Activated CD4-positive, alpha-beta T cell treated with anti-CD3 and anti-CD28 coated beads for 48 hours (primary cell): ENCODE data around the gene TANGO6.
"Not testable (repeated sequence)": the region's sequence is repeated elsewhere in the genome, so short reads cannot be mapped to it uniquely, and the experiment has no call there.

Source experiments
- DNase-seq: peaks from one replicate; pipeline ENCODE4 v3.0.0-alpha.2; 2020

TANGO6 gene

DNA sequence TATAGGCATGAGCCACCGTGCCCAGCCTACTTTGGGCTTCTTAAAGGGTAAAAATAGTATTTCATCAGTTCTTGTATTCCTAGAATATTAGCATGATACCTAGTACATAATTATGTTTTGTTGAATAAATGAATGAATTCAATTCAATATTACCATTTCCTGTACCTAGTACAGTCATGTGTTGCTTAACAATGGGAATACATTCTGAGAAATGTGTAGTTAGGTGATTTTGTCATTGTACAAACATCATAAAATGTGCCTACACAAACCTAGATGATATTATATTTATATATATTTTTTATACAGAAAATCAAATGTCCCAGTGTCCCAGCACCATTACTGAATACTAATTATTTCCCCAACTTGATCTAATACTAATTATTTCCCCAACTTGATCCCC is 176.5 kb downstream of the TANGO6 start:
- no peak for DNase-seq

DNA sequence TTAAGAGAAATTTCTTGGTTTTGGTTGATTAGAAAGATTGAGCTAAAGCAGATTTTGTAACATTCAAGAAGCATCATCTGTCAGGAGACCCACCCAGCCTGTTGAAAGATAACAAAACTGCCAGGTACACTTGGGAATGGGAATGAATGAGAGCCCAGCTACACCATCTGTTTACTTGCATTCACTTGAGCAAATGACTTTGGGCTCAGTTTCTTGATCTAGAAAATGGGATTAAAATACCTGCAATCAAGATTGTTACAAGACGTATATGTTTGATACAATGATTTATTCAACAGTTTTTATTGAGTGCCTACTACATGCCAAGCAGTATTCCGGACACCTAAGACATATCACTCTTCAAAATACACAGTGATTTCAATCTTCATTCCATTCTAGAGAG is 185.8 kb downstream of the TANGO6 start:
- no peak for DNase-seq

DNA sequence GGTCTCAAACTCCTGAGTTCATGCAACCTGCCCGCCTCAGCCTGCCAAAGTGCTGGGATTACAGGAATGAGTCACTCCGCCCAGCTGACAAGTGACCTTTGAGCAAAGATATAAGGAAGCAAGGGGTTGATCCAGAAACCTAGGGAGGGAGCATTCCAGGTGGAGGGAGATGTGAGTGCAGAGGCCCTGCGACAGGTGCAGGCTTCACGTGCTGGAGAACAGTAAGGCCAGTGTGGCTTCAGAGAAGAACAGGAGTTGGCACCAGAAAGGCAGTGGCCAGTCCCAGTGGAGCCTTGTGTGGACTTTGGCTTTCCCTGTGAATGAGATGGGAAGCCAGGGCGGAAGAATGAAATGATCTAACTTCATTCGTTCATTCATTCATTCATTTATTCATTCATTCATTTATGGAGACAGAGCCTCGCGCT is 188.6 kb downstream of the TANGO6 start:
- no peak for DNase-seq

DNA sequence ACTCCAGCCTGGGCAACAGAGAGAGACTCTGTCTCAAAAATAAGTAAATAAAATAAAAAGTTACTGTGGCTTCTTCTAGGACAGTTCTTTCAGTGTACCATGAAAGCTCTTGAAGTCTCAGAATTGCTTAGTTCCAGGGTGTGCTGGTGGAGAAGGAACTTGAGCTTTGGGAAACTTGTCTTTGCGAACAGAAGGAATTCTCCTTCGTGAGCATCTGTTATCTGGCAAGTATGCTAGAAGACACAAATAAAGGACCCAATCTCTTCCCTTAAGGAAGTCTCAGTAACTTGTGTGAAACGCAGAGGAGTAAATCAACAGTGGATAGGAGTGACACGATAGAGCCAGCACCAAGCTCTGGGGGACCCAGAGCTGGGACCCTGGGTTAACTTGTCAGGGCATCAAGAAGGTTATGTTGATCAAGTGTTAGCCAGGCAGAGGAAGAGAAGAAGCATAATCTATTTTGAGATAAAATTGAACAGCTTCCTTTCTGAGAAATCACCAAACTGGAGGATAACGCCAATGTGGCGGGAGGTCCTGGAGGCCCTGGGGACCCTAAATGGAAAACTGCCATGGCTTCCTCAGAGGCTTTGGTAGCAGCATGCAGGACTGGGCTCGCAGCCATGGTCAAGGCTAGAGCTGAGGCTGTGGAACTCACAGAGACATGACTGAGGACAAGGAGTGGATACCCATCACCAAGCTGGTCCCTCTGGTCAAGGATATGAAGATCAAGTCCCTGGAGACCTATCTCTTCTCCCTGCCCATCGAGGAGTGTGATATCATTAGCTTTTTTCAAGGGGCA is 190.0 kb downstream of the TANGO6 start:
- no peak for DNase-seq

DNA sequence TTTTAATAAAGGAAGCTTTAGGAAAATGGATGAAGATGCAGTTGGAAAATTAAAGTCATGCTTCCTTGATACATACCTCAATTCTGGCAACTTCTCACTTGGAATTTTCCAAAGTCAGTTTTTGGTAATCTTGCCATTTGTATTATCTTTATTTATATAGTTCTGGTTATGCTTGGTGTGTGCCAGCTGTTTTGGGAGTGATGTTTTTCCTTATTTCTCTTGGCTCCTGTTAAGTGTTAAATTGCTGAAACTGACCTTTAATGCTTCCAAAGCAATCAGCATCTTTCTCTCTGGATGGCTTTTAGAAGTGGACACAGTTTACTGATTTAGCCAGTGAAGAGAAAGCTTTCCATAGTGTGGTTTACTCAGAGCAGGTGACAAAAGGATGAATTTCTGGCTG is 192.0 kb downstream of the TANGO6 start:
- DNase-seq = no peak

DNA sequence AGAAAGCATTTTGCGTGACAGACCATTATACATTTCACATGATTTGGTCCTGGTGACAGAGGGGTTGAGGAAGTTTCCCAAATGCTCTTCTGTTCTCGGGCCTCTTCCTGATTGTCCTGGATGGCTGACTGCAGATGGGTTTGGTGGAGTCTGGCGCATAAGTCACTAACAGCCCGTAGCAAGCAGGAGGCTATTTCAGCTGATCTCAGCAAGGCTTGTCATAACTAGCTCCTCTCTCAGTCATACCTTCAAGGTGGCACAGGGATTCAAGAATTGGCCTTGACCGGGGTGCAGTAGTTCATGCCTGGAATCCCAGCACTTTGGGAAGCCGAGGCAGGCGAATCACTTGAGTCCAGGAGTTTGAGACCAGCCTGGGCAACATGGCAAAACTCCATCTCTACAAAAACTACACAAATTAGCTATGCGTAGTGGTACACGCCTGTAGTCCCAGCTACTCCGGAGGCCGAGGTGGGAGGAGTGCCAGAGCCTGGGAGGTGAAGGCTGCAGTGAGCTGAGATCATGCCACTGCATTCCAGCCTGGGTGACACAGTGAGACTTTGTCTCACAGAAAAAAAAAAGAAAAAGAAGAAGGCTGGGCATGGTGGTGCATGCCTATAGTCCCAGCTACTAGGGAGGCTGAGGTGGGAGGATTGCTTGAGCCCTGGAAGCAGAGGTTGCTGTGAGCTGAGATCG is 193.2 kb downstream of the TANGO6 start:
- no peak for DNase-seq

DNA sequence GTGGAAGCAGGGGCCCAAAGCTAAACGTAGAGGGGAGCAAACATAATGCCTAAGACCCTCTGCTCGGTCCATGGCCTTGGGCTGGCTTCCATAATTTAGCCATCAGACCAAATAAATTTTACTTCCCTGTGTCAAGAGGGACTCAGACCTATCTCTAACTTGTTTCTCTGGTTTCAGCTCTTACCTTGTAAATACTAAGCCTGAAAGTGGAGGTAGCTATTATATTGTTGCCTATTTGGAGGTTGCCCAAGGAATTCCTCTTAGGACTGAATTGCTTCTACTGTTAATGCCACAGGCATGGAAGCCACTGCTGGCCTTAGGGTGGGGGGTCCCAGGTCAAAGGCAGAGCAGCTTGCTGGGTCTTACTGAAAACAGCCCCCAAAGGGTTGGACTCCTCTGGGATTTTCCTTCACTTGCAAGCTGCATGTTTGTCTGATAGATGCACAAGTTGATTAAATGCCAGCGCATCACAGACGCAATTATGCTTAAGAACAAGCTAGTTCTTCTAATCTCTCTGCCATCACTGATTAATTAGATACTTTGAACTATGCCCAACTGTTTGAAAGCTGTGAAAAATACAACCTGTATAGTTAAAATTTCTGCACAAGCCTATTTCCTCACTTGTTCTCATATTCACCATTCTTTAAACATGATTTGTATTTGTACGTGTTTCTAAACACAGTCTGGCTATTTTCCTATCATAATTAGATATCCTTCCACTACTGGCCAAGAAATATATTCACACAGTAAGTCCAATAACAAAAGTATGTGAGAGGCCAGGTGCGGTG is 194.2 kb downstream of the TANGO6 start:
- no peak for DNase-seq

DNA sequence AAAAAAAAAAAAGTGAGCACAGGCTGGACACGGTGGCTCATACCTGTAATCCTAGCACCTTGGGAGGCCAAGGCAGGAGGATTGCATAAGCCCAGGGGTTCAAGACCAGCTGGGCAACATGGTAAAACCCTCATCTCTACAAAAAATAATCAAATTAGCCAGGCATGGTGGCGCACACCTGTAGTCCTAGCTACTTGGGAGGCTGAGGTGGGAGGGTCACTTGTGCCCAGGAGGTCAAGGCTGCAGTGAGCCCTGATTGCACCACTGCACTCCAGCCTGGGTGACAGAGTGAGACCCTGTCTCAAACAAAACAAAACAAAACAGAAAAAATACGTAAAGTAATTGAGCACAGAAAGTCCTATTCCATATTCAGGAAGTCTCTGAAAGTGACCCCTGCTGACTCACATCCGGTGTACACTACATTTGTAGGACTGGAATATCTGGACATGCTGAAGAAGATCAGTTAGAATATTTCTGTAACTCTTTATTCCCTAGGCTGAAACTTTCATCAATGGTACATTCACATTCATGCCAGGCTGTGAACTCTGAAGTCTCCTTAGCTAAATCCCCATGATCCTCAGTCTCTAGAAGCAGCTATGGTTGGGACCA is 196.1 kb downstream of the TANGO6 start:
- DNase-seq = no peak

DNA sequence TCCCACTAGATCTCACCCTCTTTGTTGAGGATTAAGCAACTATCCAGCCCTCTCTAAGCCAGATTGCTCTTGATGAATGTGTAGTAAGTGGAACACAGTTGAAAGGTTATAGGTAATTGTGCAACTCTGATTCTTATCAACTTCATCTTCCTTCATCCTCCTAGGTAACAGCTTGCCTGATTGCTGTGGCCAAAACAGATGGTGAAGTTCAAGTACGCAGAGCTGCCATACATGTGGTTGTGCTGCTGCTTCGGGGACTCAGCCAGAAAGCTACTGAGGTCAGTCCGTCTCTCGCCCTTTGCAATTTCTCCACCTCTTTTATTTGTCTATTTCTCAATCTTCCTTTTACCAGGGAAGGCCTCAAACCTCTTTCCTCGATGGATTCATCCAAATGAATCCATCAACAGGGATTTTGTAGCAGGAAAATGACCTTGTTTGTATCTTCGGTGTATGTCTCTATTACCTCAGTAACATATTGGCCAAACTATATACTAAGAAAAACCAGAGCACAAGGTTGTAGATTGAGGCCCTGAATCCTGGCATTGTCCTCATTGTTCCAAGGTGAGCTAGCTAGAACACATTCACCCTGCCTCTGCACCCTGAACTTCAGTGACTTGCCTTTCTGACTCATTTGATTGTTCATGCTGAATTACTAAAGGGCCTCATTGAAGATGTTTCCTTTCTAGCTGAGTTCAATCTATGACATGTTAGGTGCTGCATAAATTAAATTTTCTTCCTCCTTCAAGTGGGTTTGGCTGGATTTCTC is 197.0 kb downstream of the TANGO6 start:
- DNase-seq = no peak

DNA sequence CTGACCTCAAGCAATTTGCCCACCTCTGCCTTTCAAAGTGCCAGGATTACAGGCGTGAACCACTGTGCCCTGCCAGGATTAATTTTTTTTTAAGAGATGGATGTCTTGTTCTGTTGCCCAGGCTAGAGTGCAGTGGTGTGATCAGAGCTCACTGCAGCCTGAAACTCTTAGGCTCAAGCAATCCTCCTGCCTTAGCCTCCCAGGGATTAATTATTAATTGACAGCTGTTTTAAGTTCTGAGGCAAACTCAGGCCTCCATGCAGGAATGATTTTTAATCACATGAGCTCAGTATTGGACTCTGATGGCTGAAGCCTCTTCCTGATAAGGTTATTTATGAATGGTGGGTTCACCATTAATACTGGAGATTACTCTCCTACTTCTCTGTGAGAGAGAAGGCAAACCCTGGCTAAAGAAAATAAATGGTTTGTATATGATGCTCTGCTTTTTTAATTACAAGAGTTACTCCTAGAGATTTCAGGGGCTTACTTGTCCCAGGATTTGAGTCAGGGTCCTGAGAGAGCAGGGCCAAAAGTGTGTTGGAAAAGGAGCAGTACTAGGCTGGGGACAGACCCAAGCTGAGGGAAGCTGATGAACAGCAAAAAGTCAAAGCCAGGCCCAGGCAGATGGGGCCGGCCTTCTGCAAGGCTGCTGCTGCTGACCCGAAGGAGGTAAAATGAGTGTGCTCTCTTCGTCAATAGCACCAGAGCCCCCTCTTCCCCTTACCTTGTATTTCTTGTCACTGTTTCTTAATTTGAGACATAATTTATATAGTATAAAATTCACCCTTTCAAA is 205.2 kb downstream of the TANGO6 start:
- no peak for DNase-seq

DNA sequence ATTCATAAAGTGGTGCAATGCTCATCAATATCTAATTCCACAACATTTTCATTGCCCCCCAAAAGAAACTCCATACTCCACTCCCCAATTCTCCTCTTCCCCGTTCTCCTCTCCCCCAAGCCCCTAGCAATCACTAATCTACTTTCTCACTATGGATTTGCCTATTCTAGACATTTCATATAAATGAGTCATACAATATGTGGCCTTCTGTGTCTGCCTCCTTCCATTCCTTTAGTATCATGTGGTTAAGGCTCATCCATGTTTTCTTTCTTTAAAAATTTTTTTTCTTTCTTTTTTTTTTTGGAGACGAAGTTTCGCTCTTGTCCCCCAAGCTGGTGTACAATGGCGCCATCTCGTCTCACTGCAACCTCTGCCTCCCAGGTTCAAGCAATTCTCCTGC is 205.8 kb downstream of the TANGO6 start:
- no peak for DNase-seq

DNA sequence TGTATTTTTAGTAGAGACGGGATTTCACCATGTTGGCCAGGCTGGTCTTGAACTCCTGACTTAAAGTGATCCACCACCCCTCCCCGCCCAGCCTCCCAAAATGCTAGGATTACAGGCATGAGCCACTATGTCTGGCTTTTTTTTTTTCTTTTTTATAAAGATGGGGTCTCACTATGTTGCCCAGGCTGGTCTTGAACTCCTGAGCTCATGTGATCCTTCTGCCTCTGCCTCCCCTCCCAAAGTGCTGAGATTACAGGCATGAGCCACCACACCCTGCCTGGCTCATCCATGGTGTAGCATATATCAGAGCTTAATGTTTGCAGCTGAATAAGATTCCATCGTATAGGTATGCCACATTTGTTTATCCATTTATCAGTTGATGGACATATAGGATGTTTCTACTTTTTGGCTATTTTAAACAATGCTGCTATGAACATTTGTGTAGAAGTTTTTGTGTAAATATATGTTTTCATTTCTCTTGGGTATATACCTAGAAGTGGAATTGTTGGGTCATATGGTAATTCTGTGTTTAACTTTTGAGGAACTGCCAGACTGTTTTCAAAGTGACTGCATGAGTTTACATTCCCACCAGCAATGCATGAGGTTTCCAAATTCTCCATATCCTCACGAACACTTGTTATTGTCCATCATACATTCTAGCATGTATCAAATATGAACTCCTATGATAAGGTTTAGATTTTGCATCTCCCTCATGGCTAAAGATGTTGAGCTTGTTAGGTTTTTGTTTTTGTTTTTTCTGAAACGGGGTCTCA is 206.5 kb downstream of the TANGO6 start:
- no peak for DNase-seq

DNA sequence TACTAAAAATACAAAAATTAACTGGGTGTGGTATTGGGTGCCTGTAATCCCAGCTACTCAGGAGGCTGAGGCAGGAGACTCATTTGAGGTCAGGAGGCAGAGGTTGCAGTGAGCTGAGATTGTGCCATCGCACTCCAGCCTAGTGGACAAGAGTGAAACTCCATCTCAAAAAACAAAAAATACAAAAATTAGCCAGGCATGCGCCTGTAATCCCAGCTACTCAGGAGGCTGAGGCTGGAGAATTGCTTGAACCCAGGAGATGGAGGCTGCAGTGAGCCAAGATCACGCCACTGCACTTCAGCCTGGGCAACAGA is 208.1 kb downstream of the TANGO6 start:
- DNase-seq = not testable (repeated sequence)

DNA sequence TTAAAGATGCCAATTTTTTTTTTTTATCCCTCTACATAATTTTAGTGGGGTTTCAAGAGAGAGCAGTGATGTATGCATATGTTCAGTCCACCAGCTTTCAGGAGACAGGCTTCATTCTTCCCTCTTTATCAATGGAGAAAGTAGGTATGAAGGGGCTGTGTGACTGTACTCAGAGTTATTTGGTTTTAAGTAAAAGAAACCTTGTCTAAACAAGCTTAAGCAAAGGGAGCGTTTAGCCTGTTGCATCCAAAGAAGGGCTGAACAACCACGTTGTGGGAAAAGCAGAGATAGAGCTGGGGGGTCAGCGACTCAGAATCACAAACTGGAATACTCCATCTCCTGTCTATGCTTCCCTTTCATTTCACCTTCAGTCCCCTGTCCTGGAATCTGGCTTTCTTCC is 211.7 kb downstream of the TANGO6 start:
- no peak for DNase-seq

DNA sequence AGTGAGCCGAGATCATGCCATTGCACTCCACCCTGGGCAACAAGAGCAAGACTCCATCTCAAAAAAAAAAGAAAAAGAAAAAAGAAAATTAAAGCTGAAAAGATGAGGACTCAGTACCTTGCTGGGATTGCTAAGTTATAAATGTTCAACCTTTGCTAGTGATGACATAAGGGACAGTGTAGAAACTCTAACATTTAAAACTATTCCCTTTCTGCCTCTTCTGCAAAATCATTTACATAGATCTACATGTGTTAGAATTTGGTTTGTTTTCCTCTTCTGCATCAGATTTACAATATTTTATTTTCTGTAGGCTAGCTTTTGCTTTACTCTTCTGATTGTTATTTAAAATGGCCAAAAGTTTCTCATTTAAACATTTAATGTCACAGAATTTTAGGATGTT is 212.6 kb downstream of the TANGO6 start:
- no peak for DNase-seq

DNA sequence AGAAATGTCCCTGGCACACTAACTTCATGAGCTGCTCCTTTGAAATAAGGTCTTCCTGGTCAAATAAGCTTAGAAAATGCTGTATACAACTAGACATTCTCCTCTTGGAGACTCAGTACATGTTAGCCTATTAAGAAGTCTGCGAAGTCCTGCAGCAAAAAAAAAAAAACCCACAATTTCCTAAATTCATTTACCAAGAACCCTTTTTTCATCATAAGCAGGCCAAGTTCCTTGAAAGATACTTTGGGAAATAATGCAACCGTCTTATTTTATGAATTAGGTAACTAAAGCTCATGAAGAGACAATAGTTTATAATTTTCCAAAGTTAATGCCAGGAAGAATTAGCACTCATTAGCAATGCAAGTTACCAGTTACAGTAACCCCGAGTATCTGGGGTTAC is 213.1 kb downstream of the TANGO6 start:
- DNase-seq = no peak

DNA sequence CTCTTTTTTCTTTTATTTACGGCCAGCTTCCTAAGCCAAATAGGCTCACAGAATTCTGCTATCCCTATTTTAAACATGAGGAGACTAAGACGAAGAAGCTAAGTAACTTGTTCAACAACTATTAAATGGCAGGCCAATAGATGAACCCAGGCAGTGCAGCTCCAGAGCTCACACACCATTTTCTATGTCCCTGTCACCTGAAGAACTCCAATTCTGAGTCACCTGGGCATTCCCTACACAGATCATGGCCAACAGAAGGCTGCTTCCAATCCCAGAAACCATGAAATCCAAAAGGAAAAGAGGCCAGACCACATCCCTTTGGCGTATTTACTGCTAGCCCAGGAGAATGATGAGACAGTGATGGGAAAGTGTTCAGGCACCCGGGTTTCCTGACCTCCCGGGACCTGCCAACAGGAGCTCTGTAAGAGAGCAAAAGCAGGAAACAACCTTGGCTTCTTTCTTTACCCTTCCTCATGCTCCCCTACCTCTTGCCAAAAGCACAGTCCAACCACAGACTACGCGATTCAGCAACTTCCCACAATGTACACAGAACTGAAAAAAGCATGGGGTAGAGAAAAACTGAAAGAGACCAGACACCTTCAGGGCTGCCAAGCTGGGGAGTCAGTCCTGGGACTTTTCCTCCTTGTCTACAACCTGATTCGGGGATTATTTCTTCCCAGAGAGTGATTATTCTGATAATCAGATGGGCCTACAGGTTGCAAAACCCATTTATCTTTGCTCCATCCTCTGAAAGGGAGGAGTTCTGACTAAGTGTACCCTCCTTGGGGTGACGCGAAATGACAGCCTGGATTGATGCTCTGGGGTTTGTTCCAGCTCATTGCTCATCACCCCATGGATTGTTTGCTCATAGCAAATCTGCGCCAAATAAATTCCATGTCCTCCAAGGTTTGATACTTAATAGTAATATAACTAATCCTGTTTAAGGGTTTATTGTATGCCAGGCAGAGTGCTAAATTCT is 214.4 kb downstream of the TANGO6 start:
- DNase-seq = no peak

DNA sequence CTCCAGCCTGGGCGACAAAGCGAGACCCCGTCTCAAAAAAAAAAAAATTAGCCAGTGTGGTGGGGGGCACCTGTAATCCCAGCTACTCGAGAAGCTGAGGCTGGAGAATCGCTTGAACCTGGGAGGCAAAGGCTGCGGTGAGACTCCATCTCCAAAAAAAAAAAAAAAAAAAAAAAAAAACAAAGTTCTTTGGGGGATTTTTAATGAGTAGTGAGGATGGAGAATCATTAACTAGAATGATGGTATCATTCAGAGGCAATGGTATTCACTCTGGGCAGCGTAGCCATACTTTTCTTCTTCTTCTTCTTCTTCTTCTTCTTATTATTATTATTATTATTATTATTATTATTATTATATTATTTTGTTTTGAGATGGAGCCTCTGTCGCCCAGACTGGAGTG is 220.2 kb downstream of the TANGO6 start:
- not testable (repeated sequence) for DNase-seq

DNA sequence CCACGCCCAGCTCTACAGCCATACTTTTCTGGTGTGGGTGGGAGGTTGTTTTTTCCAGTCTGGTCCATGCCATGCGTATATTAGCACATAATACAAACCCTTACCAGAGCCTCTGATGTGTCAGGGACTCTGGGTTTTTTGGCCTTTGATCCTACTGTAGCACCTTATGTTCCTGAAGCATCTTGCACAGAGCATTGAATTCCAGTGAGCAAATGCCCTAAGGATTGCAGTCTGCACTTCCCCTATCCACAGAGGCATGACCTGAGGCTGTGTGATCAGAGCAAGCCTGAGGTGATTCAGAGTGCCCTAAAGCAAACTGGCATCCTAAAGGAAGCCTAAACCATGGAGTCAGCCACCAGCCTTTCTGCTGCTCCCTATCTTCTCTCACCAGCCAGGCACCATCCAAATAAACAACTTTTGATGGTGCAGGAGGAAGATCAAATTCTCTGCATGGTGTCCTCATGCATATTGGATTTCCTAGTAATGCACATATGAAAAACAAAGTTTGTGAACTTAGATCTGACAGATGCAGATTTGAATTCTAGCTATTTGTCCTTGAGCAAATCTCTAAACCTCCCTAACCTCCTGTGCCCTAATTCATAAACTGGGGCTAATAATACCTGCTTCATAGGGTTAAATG is 220.9 kb downstream of the TANGO6 start:
- no peak for DNase-seq
